Suppressor macrophage (primary cell): ENCODE measurements around the gene ACTBL2.

ENCODE experiments used
- DNase-seq, 4 experiments: peaks; one replicate each; pipeline ENCODE4 v3.0.0-alpha.2; 2020 to 2022

The ACTBL2 gene

GRCh38 chr5:57448287-57448686 lies 34.3 kb downstream of the ACTBL2 start:
- DNase-seq = no peak

- DNase-seq = no peak
These were observed 35.0 kb downstream of the ACTBL2 start for GRCh38 chr5:57447658-57448057.

- DNase-seq = no peak
These were observed 35.6 kb downstream of the ACTBL2 start for GRCh38 chr5:57446966-57447365.

- DNase-seq = no peak
These were observed 36.9 kb downstream of the ACTBL2 start for GRCh38 chr5:57445705-57446037.

- DNase-seq = peak; percentile 10 to 48 (median 36)
These were observed 37.5 kb downstream of the ACTBL2 start for GRCh38 chr5:57445006-57445704.

GRCh38 chr5:57442080-57442839 lies 40.4 kb downstream of the ACTBL2 start:
- peak; percentile 72 to 92 (median 84) for DNase-seq

GRCh38 chr5:57441557-57441956 lies 41.1 kb downstream of the ACTBL2 start:
- DNase-seq = peak in 3 of 4 experiments; percentile 9 to 19 (median 16)

GRCh38 chr5:57439601-57440000 lies 43.0 kb downstream of the ACTBL2 start:
- no peak for DNase-seq

GRCh38 chr5:57437976-57438805 lies 44.4 kb downstream of the ACTBL2 start:
- no peak for DNase-seq

- no peak for DNase-seq
These were observed 46.0 kb downstream of the ACTBL2 start for GRCh38 chr5:57436586-57436985.

- peak in 1 of 4 experiments; percentile 7 for DNase-seq
These were observed 46.9 kb downstream of the ACTBL2 start for GRCh38 chr5:57435701-57436134.

- no peak for DNase-seq
These were observed 47.9 kb downstream of the ACTBL2 start for GRCh38 chr5:57434683-57435082.

GRCh38 chr5:57434227-57434640 lies 48.4 kb downstream of the ACTBL2 start:
- no peak for DNase-seq

GRCh38 chr5:57432876-57433275 lies 49.7 kb downstream of the ACTBL2 start:
- DNase-seq = peak; percentile 9 to 36 (median 22)

GRCh38 chr5:57431759-57432158 lies 50.9 kb downstream of the ACTBL2 start:
- no peak for DNase-seq
